Spleen (tissue), 11 donors: Measurements from ENCODE around the gene CEACAM1. TPM values are rescaled to one million over a fixed set of nuclear protein-coding genes. Genes with fewer than 3 reads are reported as not detected.
"Not testable (repeated sequence)": the region's sequence is repeated elsewhere in the genome, so short reads cannot be mapped to it uniquely, and the experiment has no call there.

ENCODE experiments used
- DNase-seq: peaks from one replicate; pipeline ENCODE4 v3.0.0-alpha.2; 2020
- H3K27ac ChIP-seq, 8 donors: fragments of 200-600 bp; sonication (generic) in 7 of 8; 1 replicate in 4 of 8; 2 replicates in 4 of 8; pipeline versions ENCODE4 v1.5.0 to v1.8.0; 2016 to 2021; ENCODE audit warnings: inconsistent platforms in 4 of 8, mild to moderate bottlenecking in 4 of 8, moderate library complexity in 1 of 8
- H3K27me3 ChIP-seq, 7 donors: fragments of 200-600 bp; sonication (generic) in 6 of 7; replicated peaks in 1 of 7; 1 replicate in 4 of 7; 2 replicates in 3 of 7; pipeline versions ENCODE4 v1.5.0 to v1.8.0; 2016 to 2021; ENCODE audit warnings: inconsistent platforms in 3 of 7, mild to moderate bottlenecking in 1 of 7
- H3K36me3 ChIP-seq, 6 donors: fragments of 200-600 bp; sonication (generic) in 5 of 6; 1 replicate in 4 of 6; 2 replicates in 2 of 6; pipeline versions ENCODE4 v1.5.0 to v1.8.0; 2016 to 2021; ENCODE audit warnings: inconsistent platforms in 2 of 6
- H3K4me1 ChIP-seq, 6 donors: fragments of 200-600 bp; sonication (generic) in 5 of 6; 1 replicate in 3 of 6; 2 replicates in 3 of 6; pipeline versions ENCODE4 v1.5.0 to v1.8.0; 2016 to 2021; ENCODE audit warnings: inconsistent platforms in 3 of 6
- H3K4me3 ChIP-seq, 8 donors: fragments of 200-600 bp; sonication (generic) in 7 of 8; 1 replicate in 4 of 8; 2 replicates in 4 of 8; pipeline versions ENCODE4 v1.5.0 to v1.8.0; 2016 to 2021; ENCODE audit warnings: inconsistent platforms in 4 of 8, mild to moderate bottlenecking in 4 of 8, moderate library complexity in 2 of 8
- H3K9me3 ChIP-seq, 8 donors: fragments of 200-600 bp; sonication (generic) in 7 of 8; 1 replicate in 4 of 8; 2 replicates in 4 of 8; pipeline versions ENCODE4 v1.5.0 to v1.8.0; 2016 to 2021; ENCODE audit warnings: inconsistent platforms in 4 of 8
- CTCF ChIP-seq, 11 experiments: fragments of 200-600 bp in 7 of 11; fragments of 450-650 bp in 4 of 11; sonication (generic) in 4 of 11; IDR thresholded peaks in 8 of 11; conservative IDR thresholded peaks in 3 of 11; 1 replicate in 7 of 11; 2 replicates in 4 of 11; pipeline versions ENCODE4 v1.4.0 to v1.8.0; 2016 to 2021; ENCODE audit warnings: antibody characterized with exemption in 11 of 11, inconsistent platforms in 4 of 11, mild to moderate bottlenecking in 1 of 11
- POLR2A ChIP-seq, 3 donors: fragments of 450-650 bp; IDR thresholded peaks; one replicate each; pipeline ENCODE4 v1.5.1; 2017; ENCODE audit warnings: antibody characterized with exemption in 3 of 3, mild to moderate bottlenecking in 1 of 3
- POLR2AphosphoS5 ChIP-seq, 3 donors: sonication (generic); formaldehyde crosslinking; IDR thresholded peaks; one replicate each; pipeline ENCODE4 v1.5.1; 2017; ENCODE audit warnings: antibody characterized with exemption in 3 of 3
- WGBS, 5 donors: extraction: QIAGEN DNeasy Blood & Tissue Kit in 3 of 5; methylation state at CpG; one replicate each; pipeline versions ENCODE4 v1.1.5 to v1.1.7; 2013 to 2018; 5-methylcytosine and 5-hydroxymethylcytosine counted together
- intact Hi-C: fragments of 100-400 bp; cut with DNase I; formaldehyde crosslinking; loops from one replicate; pipeline ENCODE4 v1.15.0; 2023; ENCODE audit warnings: low total_unique reads
- polyA plus RNA-seq, 3 donors: library from polyadenylated mRNA; stranded (reverse); fragments of 200-250 nt; gene quantifications; one replicate each; pipeline ENCODE4 v1.2.1, GENCODE V29; 2013
- small RNA-seq, 4 donors: library from RNA; depleted of rRNA; stranded (forward); fragments of <200 nt; gene quantifications; one replicate each; pipeline ENCODE3, GENCODE V24; 2016
- total RNA-seq, 7 donors: library from RNA; depleted of rRNA in 3 of 7; stranded (reverse); fragments of >200 nt in 3 of 7; fragmentation: NEBNext Ultra II Directional in 4 of 7; extraction: Animal tissue kit (Norgen Biotek cat#: 25700) in 4 of 7; gene quantifications; one replicate each; pipeline versions ENCODE4 v1.1.0 to v1.2.1, GENCODE V29; 2016 to 2021
- donor health status: healthy with polysubstance abuse.
- donor health status: DM: no; HTN: no; CAD: no; lungs with moderate emphysema.
- donor health status: DM: no; HTN: no; CAD: no.
- donor health status: Bipolar disorder and iron deficiency.
- donor health status: healthy.
- donor health status: DM: no; HTN: no; CAD: no.
- donor health status: DM: yes; HTN: yes; CAD: no.

The CEACAM1 gene
- total and polyA plus RNA-seq, 10 donors = 1.5 to 33.5 (median 16.7) TPM

GRCh38 chr19:42465827-42466280 lies 62.4 kb downstream of the CEACAM1 start:
- peak overlapping the region in 4 of 8 donors; percentile 45 to 63 (median 56) for H3K27ac ChIP-seq
- intact Hi-C loops = no loop called here
- DNase-seq = peak; percentile 78

GRCh38 chr19:42461700-42462324 lies 66.5 kb downstream of the CEACAM1 start:
- no peaks in the 10 kb centered on the region for H3K27me3 ChIP-seq
- H3K9me3 ChIP-seq = no peaks in the 10 kb centered on the region
- TF ChIP-seq POLR2A (IDR thresholded peaks at IDR 0.05) (no peak), POLR2AphosphoS5 (IDR thresholded peaks at IDR 0.05) (no peak), CTCF (IDR thresholded peaks at IDR 0.05 in 8 of 11, conservative IDR thresholded peaks at IDR 0.05 in 3 of 11) (no peak)
- WGBS, 5 donors = 87 to 94% (median 93%) methylated on average over 4 of the region's 4 CpGs
- H3K4me1 ChIP-seq = peaks cover 7 to 30% (median 17%) of the 10 kb centered on the region in 6 donors
- DNase-seq = no peak
- H3K36me3 ChIP-seq = no peaks in the 10 kb centered on the region
- H3K27ac ChIP-seq = no peak overlapping the region
- no peak overlapping the region for H3K4me3 ChIP-seq
- intact Hi-C loops = no loop called here

More at GRCh38 chr19:42465827-42466280, 62.4 kb downstream of the CEACAM1 start:
- Histone ChIP-seq H3K4me1 (peaks cover 13 to 63% (median 36%) of the 10 kb centered on the region in 6 donors), H3K9me3 (no peaks in the 10 kb centered on the region), H3K27me3 (no peaks in the 10 kb centered on the region), H3K36me3 (no peaks in the 10 kb centered on the region), H3K4me3 (no peak overlapping the region)
- WGBS, 5 donors = 48 to 78% (median 61%) methylated on average over 5 of the region's 5 CpGs
- TF ChIP-seq POLR2A (IDR thresholded peaks at IDR 0.05) (no peak), CTCF (IDR thresholded peaks at IDR 0.05 in 8 of 11, conservative IDR thresholded peaks at IDR 0.05 in 3 of 11) (peak in 6 of 11 experiments; percentile 13 to 49 (median 32)), POLR2AphosphoS5 (IDR thresholded peaks at IDR 0.05) (peak in 2 of 3 donors; percentile 47 to 57)

GRCh38 chr19:42461231-42461630 lies 67.0 kb downstream of the CEACAM1 start:
- H3K9me3 ChIP-seq, H3K4me3 ChIP-seq, H3K27ac ChIP-seq, H3K36me3 ChIP-seq, intact Hi-C loops, H3K27me3 ChIP-seq, DNase-seq: not testable (repeated sequence)
- H3K4me1 ChIP-seq = peaks cover under 1 to 25% (median 12%) of the 10 kb centered on the region in 6 donors
- 86 to 92% (median 92%) methylated on average over 8 of the region's 8 CpGs for WGBS, 5 donors

- whole genome bisulfite sequencing, 5 donors = 66 to 79% (median 76%) methylated on average over 2 of the region's 2 CpGs
These were observed 68.4 kb downstream of the CEACAM1 start for GRCh38 chr19:42459926-42460325.

More at GRCh38 chr19:42459926-42460325, 68.4 kb downstream of the CEACAM1 start:
- H3K27me3 ChIP-seq = no peaks in the 10 kb centered on the region
- H3K27ac ChIP-seq = no peak overlapping the region
- H3K36me3 ChIP-seq = no peaks in the 10 kb centered on the region
- DNase-seq = no peak
- intact Hi-C loops = no loop called here
- H3K9me3 ChIP-seq = no peaks in the 10 kb centered on the region
- TF ChIP-seq POLR2A (IDR thresholded peaks at IDR 0.05) (no peak), POLR2AphosphoS5 (IDR thresholded peaks at IDR 0.05) (no peak), CTCF (IDR thresholded peaks at IDR 0.05 in 8 of 11, conservative IDR thresholded peaks at IDR 0.05 in 3 of 11) (no peak)
- H3K4me1 ChIP-seq = peaks cover 0 to 25% (median 6%) of the 10 kb centered on the region in 6 donors
- H3K4me3 ChIP-seq = no peak overlapping the region

Small RNA genes within 50 kb of the gene (small RNA-seq; reads per million reads assigned to genes)
- 0 reads per million in 4 donors for gene RNU4-60P

Other genes with a start within 250 kb of the CEACAM1 start
- gene PRR19, start 226.3 kb downstream of the CEACAM1 start, total RNA-seq = 1 to 10 TPM in 2 of 7 donors, under 1 TPM in 3, not detected in 2; 0.46 to 1.2 (median 0.60) TPM
- under 1 TPM; 0.33 to 0.61 (median 0.49) TPM for gene PRR19, start 226.3 kb downstream of the CEACAM1 start, polyA plus RNA-seq
- gene PAFAH1B3, start 225.9 kb downstream of the CEACAM1 start, total RNA-seq = 10 to 100 TPM; 13.7 to 20.3 (median 15.5) TPM
- 10 to 100 TPM; 24.3 to 34.3 (median 29.9) TPM for gene PAFAH1B3, start 225.9 kb downstream of the CEACAM1 start, polyA plus RNA-seq
- 1 to 10 TPM in 2 of 7 donors, under 1 TPM in 4, not detected in 1; 0.28 to 2.3 (median 0.79) TPM for gene TMEM145, start 215.2 kb downstream of the CEACAM1 start, total RNA-seq
- gene TMEM145, start 215.2 kb downstream of the CEACAM1 start, polyA plus RNA-seq = under 1 TPM; 0.13 to 0.43 (median 0.21) TPM
- gene MEGF8, start 202.8 kb downstream of the CEACAM1 start, total RNA-seq = 10 to 100 TPM; 15.3 to 26.2 (median 22.5) TPM
- 10 to 100 TPM in 1 of 3 donors, 1 to 10 TPM in 2; 2.3 to 11.0 (median 2.5) TPM for gene MEGF8, start 202.8 kb downstream of the CEACAM1 start, polyA plus RNA-seq
- gene CNFN, start 138.2 kb downstream of the CEACAM1 start, total RNA-seq = 1 to 10 TPM in 4 of 7 donors, under 1 TPM in 1, not detected in 2; 0.80 to 2.8 (median 2.5) TPM
- 10 to 100 TPM; 13.1 to 16.8 (median 15.7) TPM for gene CNFN, start 138.2 kb downstream of the CEACAM1 start, polyA plus RNA-seq
- 10 to 100 TPM; 20.7 to 43.7 (median 25.3) TPM for gene LIPE, start 101.1 kb downstream of the CEACAM1 start, total RNA-seq
- 10 to 100 TPM; 20.6 to 39.5 (median 21.1) TPM for gene LIPE, start 101.1 kb downstream of the CEACAM1 start, polyA plus RNA-seq
- not detected for gene CXCL17, start 85.5 kb downstream of the CEACAM1 start, total RNA-seq
- under 1 TPM; 0.11 to 0.19 (median 0.12) TPM for gene CXCL17, start 85.5 kb downstream of the CEACAM1 start, polyA plus RNA-seq
- gene CEACAM8, start 66.4 kb upstream of the CEACAM1 start, total RNA-seq = 10 to 100 TPM in 3 of 7 donors, 1 to 10 TPM in 3, under 1 TPM in 1; 0.55 to 53.6 (median 5.0) TPM
- 1 to 10 TPM in 1 of 3 donors, under 1 TPM in 2; 0.33 to 1.2 (median 0.63) TPM for gene CEACAM8, start 66.4 kb upstream of the CEACAM1 start, polyA plus RNA-seq
- gene PSG3, start 212.0 kb upstream of the CEACAM1 start, total RNA-seq = not detected
- not detected for gene PSG3, start 212.0 kb upstream of the CEACAM1 start, polyA plus RNA-seq
- gene PSG8, start 237.2 kb upstream of the CEACAM1 start, total RNA-seq = not detected
- not detected for gene PSG8, start 237.2 kb upstream of the CEACAM1 start, polyA plus RNA-seq